Astrocyte (in vitro differentiated cells and primary cell): Measurements from ENCODE around the gene TGFB1I1.

Experiments
- EZH2 ChIP-seq: IDR thresholded peaks from 2 replicates; pipeline ENCODE4 v1.6.1; 2012; ENCODE audit warnings: mild to moderate bottlenecking, low read length, inconsistent platforms; ENCODE audit not compliant: insufficient read depth
- TF ChIP-seq, protein P1 (sequence below): IDR thresholded peaks from 2 replicates; pipeline ENCODE4 v1.5.1; 2011; ENCODE audit warnings: low read depth, mild to moderate bottlenecking, inconsistent platforms, low read length, moderate library complexity; ENCODE audit not compliant: insufficient read depth

DNA sequence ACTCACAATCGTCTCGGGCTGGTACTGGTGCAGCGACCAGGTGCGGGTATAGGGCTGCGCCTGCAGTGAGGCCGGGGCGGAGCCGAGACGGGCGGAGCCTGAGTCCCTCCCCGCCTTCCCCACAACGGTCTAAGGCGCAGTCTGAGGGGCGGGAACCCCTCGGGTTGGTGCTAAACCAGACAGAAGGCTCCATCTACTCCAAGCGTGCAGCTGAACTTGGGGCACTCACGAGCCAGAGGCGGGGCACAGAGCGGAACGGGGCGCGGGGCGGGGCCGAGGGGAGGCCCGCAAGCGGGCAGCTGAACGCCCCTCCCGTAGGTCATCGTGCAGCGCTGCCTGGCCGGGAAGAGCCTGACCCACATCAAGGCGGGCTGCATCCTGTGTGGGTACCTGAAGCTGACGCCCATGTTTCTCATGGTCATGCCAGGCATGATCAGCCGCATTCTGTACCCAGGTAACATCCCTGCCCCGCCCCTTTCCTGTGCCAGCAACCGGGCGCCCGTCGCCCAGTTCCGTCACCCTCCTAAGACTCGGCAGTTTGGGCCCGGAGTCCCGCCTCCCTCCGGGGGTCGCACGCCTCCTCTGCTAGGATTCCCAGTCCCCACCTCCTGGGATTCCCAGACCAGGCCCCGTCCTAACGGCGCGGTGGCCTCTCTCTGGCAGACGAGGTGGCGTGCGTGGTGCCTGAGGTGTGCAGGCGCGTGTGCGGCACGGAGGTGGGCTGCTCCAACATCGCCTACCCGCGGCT is 15.9 kb downstream of the TGFB1I1 start:
- TF ChIP-seq EZH2, result peak; percentile 97
- TF ChIP-seq, protein P1, sequence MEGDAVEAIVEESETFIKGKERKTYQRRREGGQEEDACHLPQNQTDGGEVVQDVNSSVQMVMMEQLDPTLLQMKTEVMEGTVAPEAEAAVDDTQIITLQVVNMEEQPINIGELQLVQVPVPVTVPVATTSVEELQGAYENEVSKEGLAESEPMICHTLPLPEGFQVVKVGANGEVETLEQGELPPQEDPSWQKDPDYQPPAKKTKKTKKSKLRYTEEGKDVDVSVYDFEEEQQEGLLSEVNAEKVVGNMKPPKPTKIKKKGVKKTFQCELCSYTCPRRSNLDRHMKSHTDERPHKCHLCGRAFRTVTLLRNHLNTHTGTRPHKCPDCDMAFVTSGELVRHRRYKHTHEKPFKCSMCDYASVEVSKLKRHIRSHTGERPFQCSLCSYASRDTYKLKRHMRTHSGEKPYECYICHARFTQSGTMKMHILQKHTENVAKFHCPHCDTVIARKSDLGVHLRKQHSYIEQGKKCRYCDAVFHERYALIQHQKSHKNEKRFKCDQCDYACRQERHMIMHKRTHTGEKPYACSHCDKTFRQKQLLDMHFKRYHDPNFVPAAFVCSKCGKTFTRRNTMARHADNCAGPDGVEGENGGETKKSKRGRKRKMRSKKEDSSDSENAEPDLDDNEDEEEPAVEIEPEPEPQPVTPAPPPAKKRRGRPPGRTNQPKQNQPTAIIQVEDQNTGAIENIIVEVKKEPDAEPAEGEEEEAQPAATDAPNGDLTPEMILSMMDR, result no peak
